ENCODE results near the gene SPTBN1. TPM values are rescaled to one million over a fixed set of nuclear protein-coding genes. Genes with fewer than 3 reads are reported as not detected.

SPTBN1 gene
- total and polyA plus RNA-seq, 9 donors: 108 to 314 (median 232) TPM

DNA sequence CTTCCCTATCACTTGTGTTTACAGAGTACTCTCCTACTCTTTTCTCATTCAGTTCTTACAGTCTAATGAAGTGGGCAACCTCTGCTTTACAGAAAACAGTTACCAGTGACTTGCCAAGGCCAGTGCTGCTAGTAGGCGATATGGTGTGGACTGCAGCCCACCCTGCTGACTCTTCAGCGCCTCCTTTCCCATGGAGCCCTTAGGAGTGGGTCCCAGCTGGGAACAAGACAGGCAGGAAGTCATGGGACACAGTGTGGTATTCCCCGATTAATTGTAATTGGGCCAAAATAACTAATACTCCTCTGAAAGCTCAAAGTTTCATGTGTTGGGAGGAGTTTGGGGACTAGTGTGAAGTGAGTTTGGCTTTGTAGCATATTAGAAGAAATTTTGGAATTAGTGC lies 147.2 kb downstream of the SPTBN1 start:
- intact Hi-C loops (cut with DNase I): no loop called here
- peak overlapping the region in 1 of 2 donors; percentile 35 for H3K27ac ChIP-seq
- H3K36me3 ChIP-seq: no peaks in the 10 kb centered on the region
- no peaks in the 10 kb centered on the region for H3K9me3 ChIP-seq
- WGBS, 3 donors: 44 to 64% (median 61%) methylated on average over 3 of the region's 3 CpGs
- no peaks in the 10 kb centered on the region for H3K27me3 ChIP-seq
- H3K4me1 ChIP-seq (ENCODE audit: insufficient read depth): peaks cover 32% of the 10 kb centered on the region
- H3K4me3 ChIP-seq: no peak overlapping the region
- DNase-seq: no peak
- TF ChIP-seq, protein P1, sequence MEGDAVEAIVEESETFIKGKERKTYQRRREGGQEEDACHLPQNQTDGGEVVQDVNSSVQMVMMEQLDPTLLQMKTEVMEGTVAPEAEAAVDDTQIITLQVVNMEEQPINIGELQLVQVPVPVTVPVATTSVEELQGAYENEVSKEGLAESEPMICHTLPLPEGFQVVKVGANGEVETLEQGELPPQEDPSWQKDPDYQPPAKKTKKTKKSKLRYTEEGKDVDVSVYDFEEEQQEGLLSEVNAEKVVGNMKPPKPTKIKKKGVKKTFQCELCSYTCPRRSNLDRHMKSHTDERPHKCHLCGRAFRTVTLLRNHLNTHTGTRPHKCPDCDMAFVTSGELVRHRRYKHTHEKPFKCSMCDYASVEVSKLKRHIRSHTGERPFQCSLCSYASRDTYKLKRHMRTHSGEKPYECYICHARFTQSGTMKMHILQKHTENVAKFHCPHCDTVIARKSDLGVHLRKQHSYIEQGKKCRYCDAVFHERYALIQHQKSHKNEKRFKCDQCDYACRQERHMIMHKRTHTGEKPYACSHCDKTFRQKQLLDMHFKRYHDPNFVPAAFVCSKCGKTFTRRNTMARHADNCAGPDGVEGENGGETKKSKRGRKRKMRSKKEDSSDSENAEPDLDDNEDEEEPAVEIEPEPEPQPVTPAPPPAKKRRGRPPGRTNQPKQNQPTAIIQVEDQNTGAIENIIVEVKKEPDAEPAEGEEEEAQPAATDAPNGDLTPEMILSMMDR (IDR thresholded peaks at IDR 0.05): no peak
- TF ChIP-seq POLR2A (IDR thresholded peaks at IDR 0.05) (no peak), EP300 (IDR thresholded peaks at IDR 0.05) (no peak)

DNA sequence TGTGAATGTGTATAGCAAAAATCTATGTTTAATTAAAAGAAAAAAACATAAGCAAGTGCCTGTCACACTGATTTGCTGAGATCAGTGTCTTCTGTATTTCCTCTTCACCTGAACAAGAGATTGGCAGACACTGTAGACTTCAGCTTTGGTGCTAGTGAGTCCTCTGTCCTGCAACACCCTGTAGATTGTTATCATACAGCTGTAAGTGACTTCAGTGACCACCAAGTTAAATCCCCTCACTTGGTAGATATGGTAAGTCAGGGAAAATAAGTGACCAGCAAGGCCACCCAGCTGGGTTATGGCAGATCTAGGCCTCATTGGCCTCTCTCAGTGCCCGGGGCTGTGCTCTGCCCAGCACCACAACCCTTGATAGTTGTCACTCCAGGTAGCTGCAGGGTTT lies 147.7 kb downstream of the SPTBN1 start:
- H3K27me3 ChIP-seq: no peaks in the 10 kb centered on the region
- no peak overlapping the region for H3K27ac ChIP-seq
- H3K4me1 ChIP-seq (ENCODE audit: insufficient read depth): peaks cover 31% of the 10 kb centered on the region
- WGBS, 3 donors: 79 to 94% (median 90%) methylated on average over 1 of the region's 1 CpG
- no peaks in the 10 kb centered on the region for H3K36me3 ChIP-seq
- H3K9me3 ChIP-seq: no peaks in the 10 kb centered on the region
- no peak for DNase-seq
- no peak overlapping the region for H3K4me3 ChIP-seq
- intact Hi-C loops (cut with DNase I): no loop called here
- TF ChIP-seq, protein P1 (IDR thresholded peaks at IDR 0.05): no peak

DNA sequence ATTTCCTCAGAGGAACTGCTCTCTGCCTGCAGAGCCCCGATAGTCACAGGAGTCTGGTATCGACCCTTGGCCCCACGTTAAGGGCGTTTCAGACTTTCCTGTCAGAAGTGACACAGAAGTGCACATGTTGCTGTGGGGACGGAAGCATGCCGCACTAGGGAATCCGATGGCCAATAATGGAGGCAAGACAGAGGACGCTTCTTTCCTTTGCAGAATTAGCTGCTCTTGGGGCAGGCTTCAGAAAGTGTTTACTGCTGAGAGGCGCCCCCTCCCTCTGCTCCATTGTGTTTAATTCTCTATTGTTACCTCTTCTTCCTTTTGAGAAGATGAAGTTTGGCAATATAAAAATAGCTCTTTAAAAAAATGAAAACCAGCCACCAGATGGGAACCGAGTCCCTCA lies 148.7 kb downstream of the SPTBN1 start:
- no peaks in the 10 kb centered on the region for H3K36me3 ChIP-seq
- H3K27me3 ChIP-seq: no peaks in the 10 kb centered on the region
- no peaks in the 10 kb centered on the region for H3K9me3 ChIP-seq
- intact Hi-C loops (cut with DNase I): no loop called here
- H3K4me1 ChIP-seq (ENCODE audit: insufficient read depth): peaks cover 32% of the 10 kb centered on the region
- WGBS, 3 donors: 65 to 81% (median 73%) methylated on average over 10 of the region's 10 CpGs
- H3K27ac ChIP-seq: no peak overlapping the region
- TF ChIP-seq, protein P1 (IDR thresholded peaks at IDR 0.05): no peak
- TF ChIP-seq EP300 (IDR thresholded peaks at IDR 0.05) (no peak), POLR2A (IDR thresholded peaks at IDR 0.05) (no peak)
- no peak for DNase-seq
- no peak overlapping the region for H3K4me3 ChIP-seq

DNA sequence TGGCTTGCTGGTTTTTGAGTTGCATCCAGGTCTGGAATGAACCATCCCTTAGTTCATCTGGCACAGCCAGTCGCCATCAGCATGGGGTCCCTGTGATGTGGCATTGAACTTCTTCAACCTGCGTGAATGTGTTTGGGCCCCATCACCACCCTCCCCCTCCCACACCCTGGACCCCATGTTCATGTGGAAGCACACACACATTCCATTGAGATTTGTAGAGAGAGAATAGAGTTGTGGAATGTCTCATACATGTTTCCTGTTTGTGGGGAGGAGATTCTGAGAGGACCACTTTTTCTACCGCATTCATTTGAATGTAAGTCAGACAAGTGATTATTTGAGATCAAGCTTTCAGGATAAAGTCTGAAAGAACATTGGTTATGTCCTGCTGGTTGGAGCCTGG lies 149.7 kb downstream of the SPTBN1 start:
- intact Hi-C loops (cut with DNase I): no loop called here
- TF ChIP-seq, protein P1 (IDR thresholded peaks at IDR 0.05): no peak
- no peak for TF ChIP-seq POLR2A (IDR thresholded peaks at IDR 0.05)
- no peak for TF ChIP-seq EP300 (IDR thresholded peaks at IDR 0.05)
- Histone ChIP-seq H3K27ac (no peak overlapping the region), H3K27me3 (no peaks in the 10 kb centered on the region), H3K9me3 (no peaks in the 10 kb centered on the region), H3K4me1 (ENCODE audit: insufficient read depth) (peaks cover 32% of the 10 kb centered on the region), H3K4me3 (no peak overlapping the region), H3K36me3 (no peaks in the 10 kb centered on the region)
- no peak for DNase-seq
- 82 to 89% (median 84%) methylated on average over 3 of the region's 3 CpGs for WGBS, 3 donors

All from ovary (tissue), 9 donors.